ENCODE measurements around the gene PNKP.

Gene PNKP

DNA sequence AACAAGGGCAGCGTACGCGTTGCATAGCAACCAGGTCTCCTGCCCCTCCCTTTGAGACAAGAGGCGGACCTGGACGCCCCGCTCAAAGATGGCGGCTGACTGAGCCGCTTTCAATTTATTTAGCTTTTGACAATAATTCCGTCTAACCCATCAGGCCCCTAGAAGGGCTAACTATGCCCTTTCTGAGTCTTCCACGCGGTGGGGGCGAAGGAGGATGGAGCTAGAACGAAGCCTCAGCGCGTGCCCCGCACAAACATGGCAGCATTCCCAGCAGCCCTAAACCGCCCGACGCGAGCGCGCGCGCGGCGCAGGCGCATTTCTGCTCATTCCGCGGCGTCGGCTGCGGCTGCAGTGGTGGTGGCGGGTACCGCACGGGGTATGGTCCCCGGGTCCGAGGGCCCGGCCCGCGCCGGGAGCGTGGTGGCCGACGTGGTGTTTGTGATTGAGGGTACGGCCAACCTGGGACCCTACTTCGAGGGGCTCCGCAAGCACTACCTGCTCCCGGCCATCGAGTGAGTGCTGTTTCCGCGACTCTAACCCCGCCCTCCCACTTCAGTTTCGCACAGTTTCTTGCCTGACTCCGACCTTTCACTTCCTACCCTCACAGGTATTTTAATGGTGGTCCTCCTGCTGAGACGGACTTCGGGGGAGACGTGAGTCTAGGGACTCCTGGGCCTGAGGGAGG, 49.3 kb downstream of the PNKP start, which contains the start of gene MED25:
TSS of gene MED25 (plus strand) at position 326 of the 685 bp plus-strand sequence. CDS start at position 379, 53 bp downstream.
- DNase-seq (ENCODE audit: extremely low read depth, low read depth): no peak
- no peak for TF ChIP-seq CTCF (IDR thresholded peaks at IDR 0.05; ENCODE audit: low read depth, low read length, missing control alignments)
- peak within 1 kb of the TSS; percentile 82 for H3K4me3 ChIP-seq (replicated peaks; ENCODE audit: low read depth, low read length)

- peak overlapping the region; percentile 82 for H3K4me3 ChIP-seq (replicated peaks; ENCODE audit: low read depth, low read length)
- DNase-seq (ENCODE audit: extremely low read depth, low read depth): no peak
- TF ChIP-seq CTCF (IDR thresholded peaks at IDR 0.05; ENCODE audit: low read depth, low read length, missing control alignments): no peak
Observed at GRCh38 chr19:49816590-49816989, 50.8 kb downstream of the PNKP start.

DNA sequence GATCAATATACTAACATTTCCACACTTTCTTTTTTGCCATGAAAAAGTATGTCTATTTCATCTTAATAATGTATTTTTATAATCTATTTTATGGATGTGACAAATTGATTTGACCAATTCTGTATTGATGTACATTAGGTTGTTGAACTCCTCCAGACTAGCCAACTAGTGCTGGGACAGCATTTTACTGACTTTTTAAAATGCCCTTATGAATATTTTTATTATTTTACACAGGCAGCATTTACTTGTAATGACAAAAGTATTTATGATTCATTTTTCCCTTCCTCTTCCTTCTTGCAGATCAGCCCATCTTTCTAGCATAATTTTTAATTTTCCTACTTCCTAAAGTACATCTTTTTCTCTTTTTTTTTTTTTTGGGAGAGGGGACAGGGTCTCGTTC, 53.4 kb downstream of the PNKP start:
- no peak for DNase-seq (ENCODE audit: extremely low read depth, low read depth)
- no peak for TF ChIP-seq CTCF (IDR thresholded peaks at IDR 0.05; ENCODE audit: low read depth, low read length, missing control alignments)
- no peak overlapping the region; the same call in 1 of the 2 replicates for H3K4me3 ChIP-seq (replicated peaks; ENCODE audit: low read depth, low read length)

- H3K4me3 ChIP-seq (replicated peaks; ENCODE audit: low read depth, low read length): peak within 1 kb of the TSS; percentile 56
- TF ChIP-seq CTCF (IDR thresholded peaks at IDR 0.05; ENCODE audit: low read depth, low read length, missing control alignments): peak; percentile 17
- peak; percentile 98 for DNase-seq (ENCODE audit: extremely low read depth, low read depth)
Observed at GRCh38 chr19:49812997-49813861, 54.1 kb downstream of the PNKP start, which contains the start of gene FUZ. Gene FUZ (minus strand): TSS chr19:49813292. CDS start chr19:49813106, 186 bp downstream.

- H3K4me3 ChIP-seq (replicated peaks; ENCODE audit: low read depth, low read length): peak overlapping the region; percentile 56
- TF ChIP-seq CTCF (IDR thresholded peaks at IDR 0.05; ENCODE audit: low read depth, low read length, missing control alignments): no peak
- DNase-seq (ENCODE audit: extremely low read depth, low read depth): no peak
Observed at GRCh38 chr19:49812452-49812996, 54.9 kb downstream of the PNKP start.

- DNase-seq (ENCODE audit: extremely low read depth, low read depth): no peak
- no peak overlapping the region for H3K4me3 ChIP-seq (replicated peaks; ENCODE audit: low read depth, low read length)
- no peak for TF ChIP-seq CTCF (IDR thresholded peaks at IDR 0.05; ENCODE audit: low read depth, low read length, missing control alignments)
Observed at GRCh38 chr19:49811328-49811727, 56.0 kb downstream of the PNKP start.
